Stimulated activated CD4-positive, alpha-beta T cell treated with anti-CD3 and anti-CD28 coated beads, Interleukin-4, amount 100 ng/mL, for 24 hours (primary cell): ENCODE measurements around the gene RYR3.

ENCODE experiments used
- DNase-seq: peaks from one replicate; pipeline ENCODE4 v3.0.0-alpha.2; 2020

Gene RYR3

DNA sequence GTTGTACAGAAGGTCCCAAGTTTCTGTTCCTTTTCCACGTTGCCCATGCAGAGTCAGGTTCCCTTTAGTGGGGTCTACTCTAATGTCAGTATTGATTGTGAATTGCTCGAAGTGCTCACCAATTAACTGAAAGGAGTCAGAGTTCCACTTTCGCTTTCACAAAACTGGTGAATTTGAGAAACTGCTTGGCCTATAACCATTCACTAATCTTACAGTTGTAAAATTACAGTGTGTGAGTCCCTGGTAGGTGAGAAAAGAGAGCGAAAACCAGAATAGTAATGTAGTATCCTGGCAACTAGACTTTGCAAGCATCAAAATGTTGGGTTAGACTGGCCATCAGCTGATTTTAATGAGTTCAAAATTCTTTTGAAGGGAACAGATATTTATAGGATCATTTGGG, 420.0 kb downstream of the RYR3 start:
- no peak for DNase-seq

DNA sequence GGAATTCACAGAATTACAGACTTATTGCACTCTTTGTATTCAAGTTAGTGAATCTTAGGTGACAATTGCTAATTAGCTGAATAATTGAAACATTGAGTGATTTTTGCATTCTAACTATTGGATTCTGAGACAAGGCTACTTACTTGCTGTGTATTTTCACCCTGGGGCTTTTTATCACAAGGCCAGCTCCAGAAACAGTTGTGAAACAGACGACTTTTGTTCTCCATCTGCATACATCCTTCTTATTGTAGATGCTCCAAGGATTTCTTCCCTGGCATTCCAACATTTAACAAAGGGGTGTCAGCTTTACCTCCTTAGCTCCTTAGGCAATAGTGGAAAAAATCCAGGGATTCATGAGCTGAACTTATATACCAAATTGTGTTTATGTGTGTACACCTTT, 424.4 kb downstream of the RYR3 start:
- no peak for DNase-seq

DNA sequence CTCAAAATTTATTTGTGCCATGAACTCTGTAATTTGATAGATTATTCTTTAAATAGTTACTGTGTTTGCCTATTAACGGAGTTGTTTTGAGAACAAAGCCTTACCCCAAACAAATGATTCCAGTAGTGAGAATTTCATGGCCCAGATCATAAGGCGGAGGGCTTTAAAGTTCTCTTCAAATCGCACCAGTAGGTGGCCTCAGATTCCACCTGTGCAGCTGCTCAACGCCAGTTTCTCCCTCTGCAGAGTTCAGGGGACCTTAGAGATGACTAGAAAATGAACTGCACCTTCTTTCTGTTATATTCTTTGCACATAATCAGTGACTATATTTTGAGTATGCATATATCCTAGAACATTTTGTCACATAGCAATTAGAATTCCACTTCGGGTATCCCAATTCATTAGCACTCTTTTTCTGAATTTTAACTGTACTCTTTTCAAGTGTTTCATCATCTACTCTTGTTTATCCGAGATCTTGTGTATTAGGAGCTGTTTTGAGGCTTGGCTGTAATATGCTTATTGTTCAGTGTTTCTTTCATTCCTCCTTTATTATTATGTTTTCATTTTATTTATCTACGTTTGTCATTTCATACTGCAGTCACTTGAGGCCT, 425.0 kb downstream of the RYR3 start:
- peak; percentile 4 for DNase-seq

DNA sequence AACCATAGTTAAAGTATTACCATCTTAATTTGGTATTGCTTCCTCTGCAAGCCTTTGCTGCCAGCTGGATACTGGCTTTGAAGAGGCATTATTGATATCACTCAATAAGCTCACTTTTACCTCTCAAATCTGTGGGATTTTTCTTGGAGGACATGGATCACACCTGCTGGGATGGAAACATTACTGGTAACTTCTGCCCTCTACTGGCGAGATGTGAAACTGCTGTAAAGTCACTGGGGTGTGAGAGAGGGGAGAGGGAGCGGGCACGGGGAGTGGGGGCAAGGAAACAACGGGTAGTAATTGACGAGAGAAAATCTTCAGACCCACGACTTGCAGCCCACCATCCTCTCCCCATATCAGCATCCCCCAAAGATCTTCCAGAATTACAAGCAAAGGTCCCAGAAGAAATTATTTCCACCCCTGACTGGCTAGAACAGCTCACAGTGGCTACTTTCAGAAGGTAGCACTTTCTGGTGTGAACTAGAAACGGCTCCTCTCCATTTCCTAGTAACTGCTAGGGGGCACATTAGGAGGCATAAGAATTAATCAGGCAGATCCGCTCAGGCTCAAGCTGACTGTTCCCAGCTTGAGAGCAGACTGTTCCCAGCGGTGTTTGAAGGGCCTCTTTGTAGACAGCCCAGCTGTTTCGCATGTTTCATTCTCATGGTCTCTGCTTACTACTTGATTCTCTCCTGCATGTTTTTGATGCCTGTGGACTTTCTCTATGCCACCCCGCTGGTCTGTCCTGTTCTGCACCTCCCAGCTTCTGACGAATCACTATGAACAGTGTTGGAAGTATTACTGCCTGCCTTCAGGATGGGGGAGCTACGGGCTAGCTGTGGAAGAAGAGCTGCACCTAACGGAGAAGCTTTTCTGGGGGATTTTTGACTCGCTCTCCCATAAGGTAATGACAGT, 427.2 kb downstream of the RYR3 start:
- peak; percentile 39 for DNase-seq

DNA sequence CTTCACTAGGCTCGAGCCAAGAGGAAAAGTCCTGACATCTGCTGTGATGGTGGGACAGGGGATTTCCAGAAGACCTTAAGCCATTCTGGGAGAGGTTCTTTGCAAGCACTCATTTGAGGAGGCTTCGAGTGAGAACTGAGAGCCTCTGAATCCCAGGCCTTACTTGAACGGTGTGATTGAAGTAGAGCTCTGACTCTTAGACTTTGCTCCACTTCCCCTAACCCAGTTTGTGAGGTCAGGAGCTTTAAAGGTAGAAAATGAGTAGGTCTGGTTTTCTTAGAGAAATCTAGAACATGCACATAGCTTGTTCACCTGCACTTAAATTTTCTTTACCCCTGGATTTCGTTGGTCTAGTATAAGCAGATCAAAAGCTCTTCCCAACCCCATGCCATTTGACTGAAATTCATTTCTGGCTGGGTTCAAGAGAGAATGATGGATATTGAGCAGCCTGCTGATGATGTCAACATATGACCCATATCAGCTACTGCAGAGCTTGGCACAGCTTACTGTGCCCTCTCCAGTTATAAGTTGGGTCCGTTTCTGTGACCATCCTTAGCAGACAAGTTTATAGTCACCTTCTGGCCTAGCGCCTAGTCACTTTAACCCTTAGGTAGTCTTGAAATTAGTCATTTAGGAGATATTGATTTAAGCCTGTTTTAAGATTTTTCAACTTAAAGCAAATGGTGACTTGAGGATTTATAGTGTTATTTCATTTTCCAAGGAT, 428.3 kb downstream of the RYR3 start:
- no peak for DNase-seq

DNA sequence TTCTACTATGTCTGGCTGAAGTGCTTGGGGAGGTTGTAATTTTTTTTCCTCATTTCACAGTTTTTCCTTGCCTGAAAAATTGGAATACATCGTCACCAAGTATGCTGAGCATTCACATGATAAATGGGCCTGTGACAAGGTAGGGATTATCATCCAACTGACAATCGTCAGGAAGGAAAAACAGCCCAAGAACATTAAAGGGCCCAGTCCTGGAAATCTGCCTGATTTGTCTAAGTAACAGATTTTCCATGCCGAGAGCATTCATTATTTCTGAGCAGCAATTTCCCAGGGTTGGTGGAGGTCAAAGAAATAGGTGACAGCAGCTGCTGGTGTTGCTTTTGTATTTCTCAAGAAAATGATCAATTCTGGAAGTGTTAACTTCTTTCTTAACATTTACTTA, 431.5 kb downstream of the RYR3 start:
- DNase-seq: no peak

DNA sequence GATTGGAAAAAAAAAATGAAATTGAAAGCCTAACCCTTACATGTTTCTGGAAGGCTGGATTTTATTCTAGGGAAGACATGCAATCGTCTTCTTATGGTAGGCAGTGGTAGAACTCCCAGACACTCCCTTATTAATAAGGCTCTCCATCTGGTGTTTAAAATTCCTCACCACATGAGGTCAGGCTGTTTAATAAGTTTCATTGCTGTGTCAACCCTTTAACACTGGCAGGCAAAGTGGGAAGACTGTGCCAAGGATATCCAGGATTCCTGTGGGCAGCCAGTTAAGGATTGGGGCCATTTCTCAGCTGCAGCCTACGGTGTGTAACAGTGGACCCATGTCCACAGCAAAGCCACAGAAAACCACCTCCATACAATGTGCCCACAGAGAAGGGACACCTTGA, 432.0 kb downstream of the RYR3 start:
- DNase-seq: no peak

DNA sequence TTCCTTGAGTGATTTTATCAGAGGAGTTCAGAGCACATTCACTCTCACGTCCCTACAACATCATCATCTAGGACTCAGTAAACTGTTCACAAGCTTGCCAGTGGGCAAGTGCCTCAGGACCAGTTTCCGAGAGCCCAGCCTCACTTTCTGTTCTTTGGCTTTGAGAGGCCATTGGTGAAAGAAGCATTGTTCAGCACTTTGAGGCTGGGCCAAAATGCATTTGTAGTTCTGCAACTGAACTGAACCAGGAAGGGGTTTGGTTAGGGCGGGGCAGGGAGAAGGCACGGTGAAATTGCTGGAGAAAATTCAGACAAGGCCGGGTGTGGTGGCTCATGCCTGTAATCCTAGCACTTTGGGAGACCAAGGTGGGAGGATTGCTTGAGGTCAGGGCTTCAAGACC, 435.4 kb downstream of the RYR3 start:
- no peak for DNase-seq

DNA sequence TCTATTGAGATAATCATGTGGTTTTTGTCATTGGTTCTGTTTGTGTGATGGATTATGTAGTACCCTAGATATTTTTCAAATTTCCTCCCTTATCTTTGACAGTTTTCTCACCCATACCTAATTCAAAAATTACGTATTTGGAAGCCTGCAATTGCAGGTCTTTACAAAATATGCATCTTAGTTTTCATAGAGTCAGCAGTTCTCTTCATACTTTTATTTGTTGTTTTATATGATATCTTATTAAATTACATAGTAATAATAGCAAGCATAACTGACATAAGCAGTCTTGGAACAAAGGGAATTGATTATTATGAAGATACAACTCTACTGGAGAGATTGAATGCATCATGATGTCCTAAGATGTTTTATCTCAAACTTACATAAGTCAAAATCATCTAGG, 442.2 kb downstream of the RYR3 start:
- DNase-seq: no peak

DNA sequence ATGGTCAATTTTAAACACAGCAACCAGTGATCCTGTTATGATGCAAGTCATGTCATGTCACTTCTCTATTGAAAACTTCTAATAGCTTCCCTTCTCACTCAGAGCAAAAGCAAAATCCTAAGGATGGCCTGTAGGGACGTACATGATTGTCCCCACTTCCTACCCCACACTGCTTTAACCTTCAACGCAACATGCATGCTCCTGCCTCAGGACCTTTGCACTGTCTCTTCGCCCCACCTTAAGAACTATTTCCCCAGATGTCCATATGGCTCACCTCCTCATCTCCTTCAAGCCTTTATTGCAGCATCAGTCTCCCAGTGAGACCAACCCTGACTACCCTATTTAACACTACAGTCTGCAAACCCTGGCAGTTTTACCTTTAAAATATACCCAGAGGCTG, 443.5 kb downstream of the RYR3 start:
- DNase-seq: no peak

DNA sequence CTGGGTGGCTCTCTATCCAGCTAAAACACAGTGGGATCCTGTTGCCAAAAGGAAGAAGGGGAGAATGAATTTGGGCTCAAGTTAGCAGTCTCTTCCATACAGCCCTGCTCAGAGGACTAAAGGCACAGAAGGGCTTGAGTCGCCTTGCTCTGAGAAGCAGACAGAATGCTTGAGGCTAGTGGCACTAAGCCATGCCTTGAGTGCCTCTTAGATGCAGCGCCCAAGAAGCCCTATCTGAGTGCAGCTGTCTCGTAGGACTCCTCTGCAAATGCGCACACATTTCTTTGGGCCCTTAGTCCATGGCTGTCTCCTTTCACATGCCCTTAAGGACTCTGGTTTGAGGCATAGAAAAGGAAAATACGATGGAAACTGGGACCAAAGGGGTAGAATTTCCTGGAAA, 446.2 kb downstream of the RYR3 start:
- no peak for DNase-seq

DNA sequence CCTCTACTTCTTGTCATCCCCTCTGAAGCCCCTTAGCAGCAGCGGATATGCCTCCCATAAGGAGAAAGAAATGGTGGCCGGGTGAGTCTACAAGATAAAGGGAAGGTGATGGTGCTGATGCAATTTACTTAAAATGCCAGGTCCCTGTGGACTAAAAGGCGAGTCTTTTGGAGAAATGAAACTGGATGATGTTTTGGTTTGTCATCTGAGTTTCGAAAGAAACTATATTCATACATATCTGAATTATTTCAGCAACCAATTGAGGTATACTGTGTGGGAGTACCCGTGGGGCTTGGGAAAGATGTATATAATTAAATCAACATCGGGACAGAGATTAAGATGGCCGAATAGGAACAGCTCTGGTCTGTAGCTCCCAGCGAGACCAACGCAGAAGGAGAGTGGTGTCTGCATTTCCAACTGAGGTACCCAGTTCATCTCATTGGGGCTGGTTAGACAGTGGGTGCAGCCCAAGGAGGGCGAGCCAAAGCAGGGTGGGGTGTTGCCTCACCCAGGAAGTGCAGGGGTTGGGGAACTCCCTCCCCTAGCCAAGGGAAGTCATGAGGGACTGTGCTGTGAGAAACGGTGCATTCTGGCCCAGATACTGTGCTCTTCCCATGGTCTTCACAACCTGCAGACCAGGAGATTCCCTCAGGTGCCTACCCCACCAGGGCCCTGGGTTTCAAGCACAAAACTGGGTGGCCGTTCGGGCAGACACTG, 446.9 kb downstream of the RYR3 start:
- DNase-seq: no peak

DNA sequence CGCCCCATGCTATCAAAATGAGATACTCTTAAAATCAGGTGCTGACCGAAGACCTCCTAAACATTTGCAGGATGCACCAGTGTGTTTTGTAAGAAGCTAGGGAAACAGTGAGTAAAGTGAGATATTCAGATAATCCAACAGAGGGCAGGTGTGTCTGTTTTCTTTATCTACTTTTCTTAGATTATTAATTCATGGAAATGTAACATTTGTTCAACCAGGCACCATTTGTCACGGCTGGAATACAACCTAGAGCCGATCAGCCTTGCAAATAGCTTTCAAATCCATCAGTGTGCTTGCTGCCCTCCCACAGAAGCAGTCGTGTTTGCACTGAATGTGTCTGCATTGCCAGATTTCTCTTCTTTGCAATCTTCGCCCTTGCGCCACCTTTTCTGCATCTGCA, 455.6 kb downstream of the RYR3 start:
- DNase-seq: no peak

DNA sequence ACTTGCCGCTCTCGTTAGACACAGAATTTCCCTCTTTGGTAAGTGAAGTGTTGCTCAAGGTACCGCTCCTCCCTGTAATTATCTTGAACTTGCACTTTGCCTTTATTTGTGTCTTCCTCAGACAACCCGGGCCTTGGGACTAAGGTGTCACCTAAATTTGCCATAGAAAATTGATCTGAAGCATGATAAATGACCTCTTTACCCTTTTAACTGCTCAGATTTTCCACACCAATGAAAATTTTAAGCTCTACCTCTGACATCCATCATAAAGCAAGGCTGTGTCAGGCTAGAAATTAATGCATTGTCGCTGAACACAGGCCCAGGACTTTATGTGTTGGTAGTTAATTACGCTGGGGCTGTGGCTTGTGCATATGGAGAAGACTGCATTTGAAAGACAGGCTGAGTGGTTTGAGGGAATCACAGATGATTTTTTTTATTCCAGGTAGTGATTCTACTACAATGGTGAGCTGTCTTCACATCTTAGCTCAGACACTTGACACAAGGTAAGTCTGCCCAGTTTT, 458.0 kb downstream of the RYR3 start:
- DNase-seq: no peak

DNA sequence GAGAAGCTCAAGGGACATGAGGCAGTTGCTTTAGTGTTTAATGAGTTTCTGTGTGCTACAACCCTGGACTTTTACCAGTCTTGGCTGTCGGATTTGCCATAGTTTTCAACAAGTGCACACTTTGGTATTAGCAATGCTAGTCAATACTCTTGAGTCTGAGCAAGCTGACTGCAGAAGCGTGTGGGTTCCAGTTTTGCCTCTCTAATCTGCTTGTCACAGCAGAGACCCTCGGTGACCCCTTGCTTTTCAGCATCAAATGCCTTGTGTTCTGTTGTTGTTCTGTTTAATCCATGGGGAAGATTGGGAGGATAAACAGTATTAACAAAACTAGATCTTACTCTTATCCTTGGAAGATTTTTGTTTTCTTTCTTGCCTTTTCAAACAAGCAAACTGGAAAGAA, 463.2 kb downstream of the RYR3 start:
- DNase-seq: no peak

DNA sequence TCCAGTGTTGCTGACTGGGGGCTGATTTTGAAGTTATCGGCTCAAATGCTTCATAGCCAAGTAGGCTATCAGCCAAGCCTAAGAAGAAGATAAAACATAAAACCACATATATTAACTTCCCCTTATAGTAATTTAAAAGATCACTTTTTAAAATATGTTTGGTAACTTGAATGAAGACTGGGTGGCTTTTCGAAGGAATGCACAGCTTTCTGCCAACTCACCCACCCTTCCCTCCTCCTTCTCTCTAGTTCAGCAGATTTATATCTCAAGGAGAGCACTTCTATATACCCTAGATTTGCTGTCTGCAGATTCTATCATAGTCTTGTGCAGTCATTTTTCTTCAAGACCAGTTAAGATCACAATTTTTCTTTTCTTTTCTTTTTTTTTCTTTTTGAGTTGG, 468.1 kb downstream of the RYR3 start:
- DNase-seq: no peak

DNA sequence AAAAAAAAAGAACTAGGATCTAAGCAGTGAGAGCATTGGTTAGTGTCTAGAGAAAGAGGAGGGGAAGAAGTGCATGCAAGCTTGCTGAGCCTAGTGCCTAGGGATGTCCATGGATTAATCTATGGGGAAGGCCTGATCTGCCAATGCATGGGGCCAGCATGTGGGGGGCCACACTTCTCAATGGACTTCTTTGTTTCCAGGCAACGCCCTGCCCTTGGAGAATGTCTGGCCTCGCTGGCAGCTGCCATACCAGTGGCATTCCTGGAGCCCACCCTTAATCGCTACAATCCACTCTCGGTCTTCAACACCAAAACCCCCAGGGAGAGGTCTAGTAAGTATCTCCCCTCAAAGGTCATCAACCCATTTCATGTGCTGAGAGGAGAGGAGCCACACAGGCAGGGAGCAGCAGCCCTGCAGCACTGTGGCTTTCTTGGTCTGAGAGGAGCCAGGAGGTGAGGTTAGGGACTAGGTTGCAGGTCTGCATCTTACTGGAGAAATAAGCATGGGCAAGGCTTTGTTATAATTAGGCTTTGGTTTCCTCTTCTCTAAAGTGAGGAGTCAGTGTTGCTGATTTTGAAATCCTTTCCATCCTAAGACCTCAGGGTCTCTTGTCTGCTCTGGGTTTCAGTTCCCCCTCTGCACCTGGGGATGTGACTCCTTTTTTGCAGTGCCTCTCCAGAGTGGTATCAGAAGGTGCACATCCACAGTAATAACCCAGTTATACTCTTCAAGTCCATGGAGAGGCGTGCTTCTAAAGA, 469.4 kb downstream of the RYR3 start:
- no peak for DNase-seq

DNA sequence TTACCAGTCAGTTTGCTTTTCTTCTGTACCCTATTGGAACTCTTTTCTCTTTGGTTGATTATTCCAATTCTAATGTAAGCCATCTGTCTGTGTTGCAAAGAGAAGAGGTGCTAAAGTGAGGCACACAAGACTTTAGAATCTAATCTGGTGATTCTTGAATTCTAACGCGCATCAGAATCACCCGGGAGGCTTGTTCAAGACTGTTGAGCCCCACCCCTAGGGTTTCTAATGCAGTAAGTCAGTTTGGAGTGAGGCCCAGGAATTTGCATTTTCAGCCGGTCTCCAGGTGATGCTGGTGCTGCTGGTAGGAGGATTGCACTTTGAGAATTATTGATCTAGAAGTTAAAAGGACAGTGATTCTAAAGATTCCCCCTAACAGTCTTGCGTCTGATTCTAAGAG, 472.2 kb downstream of the RYR3 start:
- no peak for DNase-seq

DNA sequence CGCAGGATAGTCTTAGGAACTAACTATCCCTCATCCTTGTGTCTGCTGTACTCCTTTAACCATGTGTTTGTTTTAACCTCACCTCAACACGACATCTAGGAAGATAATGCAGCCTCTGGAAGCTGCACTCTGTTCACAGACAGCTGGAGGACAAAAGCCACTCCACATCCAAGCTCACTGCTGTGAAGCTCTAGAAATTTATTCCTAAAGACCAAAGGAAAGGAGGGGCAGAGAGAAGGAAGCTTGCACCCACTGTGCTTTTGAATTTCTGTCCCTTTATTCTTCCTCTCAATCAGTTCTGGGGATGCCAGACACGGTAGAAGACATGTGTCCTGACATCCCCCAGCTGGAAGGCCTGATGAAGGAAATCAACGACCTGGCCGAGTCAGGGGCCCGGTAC, 474.6 kb downstream of the RYR3 start:
- no peak for DNase-seq

DNA sequence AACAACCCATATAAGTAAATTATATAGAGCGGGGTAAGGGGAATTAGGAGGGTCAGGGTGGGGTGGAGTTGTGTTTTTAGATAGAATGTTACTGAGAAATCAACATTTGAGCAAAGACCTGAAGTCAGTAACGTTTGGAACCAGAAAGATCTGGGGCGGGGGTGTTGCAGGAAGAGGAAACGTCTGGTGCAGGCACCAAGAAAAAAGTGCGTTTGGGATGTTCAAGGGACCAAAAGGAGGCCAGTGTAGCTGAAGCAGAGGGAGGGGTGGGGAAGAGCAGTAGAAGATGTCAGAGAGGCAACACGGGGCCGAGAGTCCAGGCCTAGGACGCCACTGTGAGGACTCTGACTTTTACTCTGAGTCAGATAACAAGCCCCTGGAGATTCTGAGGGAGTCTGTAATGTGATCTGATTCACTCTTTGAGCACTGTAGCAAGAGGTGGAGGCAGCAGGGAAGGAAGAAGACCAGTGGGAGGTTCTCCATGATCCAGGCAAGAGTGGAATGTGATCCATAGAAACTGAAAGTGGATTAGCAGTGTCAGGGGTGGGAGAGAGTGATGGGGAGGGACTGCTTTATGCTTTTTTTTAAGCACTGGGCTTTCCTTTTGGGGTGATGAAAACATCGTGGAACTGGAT, 478.3 kb downstream of the RYR3 start:
- DNase-seq: no peak

DNA sequence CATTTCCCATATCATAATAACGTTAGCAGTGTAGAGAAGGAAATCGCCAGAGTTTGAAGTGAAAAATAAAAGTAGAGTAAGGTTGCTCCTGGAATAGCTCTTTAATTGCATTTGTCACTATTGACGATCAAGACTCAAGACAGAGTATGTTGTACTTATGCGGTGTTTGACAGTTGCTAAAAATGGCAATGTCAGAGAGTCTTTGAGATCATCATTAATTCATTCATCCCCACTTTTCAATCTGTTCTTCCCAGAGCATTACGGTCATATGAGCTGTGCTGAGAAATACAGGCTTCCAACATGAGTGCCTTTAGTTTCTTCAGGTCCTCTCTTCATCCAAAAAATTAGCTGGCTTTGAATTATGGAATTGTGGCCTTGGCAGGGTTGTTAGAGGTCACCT, 483.7 kb downstream of the RYR3 start:
- DNase-seq: no peak

DNA sequence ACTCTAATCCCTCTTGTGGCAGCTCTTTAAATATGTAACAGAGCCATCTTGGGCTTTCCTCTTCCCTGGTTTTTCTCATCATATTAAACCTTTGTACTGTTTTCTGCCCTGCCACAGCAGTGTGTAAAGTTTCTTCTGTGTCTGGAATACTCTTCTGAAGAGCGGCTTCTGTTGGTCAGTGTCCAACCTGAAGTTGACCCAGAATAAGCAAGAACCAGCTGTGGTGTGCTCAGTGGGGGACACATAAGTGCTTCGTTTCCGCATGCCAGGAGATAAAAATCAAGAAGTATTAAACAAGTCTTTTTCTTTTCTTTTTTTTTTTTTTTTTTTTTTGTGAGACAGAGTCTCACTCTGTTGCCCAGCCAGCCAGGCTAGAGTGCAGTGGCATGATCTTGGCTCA, 484.3 kb downstream of the RYR3 start:
- no peak for DNase-seq
